IMR-90 (cell line): ENCODE measurements around the gene DIPK1A. TPM values are rescaled to one million over a fixed set of nuclear protein-coding genes. Genes with fewer than 3 reads are reported as not detected.

Experiments
- ATAC-seq: fragments of 200-7000 bp; cut with Tn5 transposase; 2 replicates; pipeline ENCODE4 v1.9.1; 2020; ENCODE audit warnings: low read depth, mild to moderate bottlenecking, moderate library complexity
- BruUV-seq: library from RNA; stranded (reverse); fragments of 400-500 nt; replicated peaks from 2 replicates; lab custom pipeline; 2021; lab: Mats Ljungman, UMichigan
- CTCF ChIA-PET: fragments of 300-600 bp; formaldehyde crosslinking; extraction: SDS; loops from one replicate; lab custom pipeline; 2021; ENCODE audit warnings: antibody characterized with exemption; lab: Yijun Ruan, JAX
- POLR2A ChIA-PET: fragments of 300-600 bp; sonication (Branson Sonifier 250); formaldehyde crosslinking; loops from one replicate; lab custom pipeline; 2022; ENCODE audit warnings: antibody characterized with exemption; ENCODE audit not compliant: unreplicated experiment; lab: Charles Lee
- DNase-seq: peaks from one replicate; pipeline ENCODE4 v3.0.0; 2013
- H2AFZ ChIP-seq: replicated peaks from 2 replicates; pipeline ENCODE3; 2013; ENCODE audit warnings: low read length, mild to moderate bottlenecking; ENCODE audit not compliant: poor library complexity
- H2AK5ac ChIP-seq: 2 replicates; pipeline ENCODE4 v1.6.1; 2013; ENCODE audit warnings: low read depth, low read length, inconsistent platforms
- H2AK9ac ChIP-seq: replicated peaks from 2 replicates; pipeline ENCODE3; 2013; ENCODE audit warnings: mild to moderate bottlenecking, low read depth, low read length, moderate library complexity; ENCODE audit not compliant: poor library complexity
- H2BK120ac ChIP-seq: 2 replicates; pipeline ENCODE4 v1.6.1; 2013; ENCODE audit warnings: low read depth, low read length, inconsistent platforms
- H2BK15ac ChIP-seq: 3 replicates; pipeline ENCODE4 v1.6.1; 2013; ENCODE audit warnings: low read depth, low read length, inconsistent platforms
- H2BK20ac ChIP-seq: 2 replicates; pipeline ENCODE4 v1.6.1; 2013; ENCODE audit warnings: low read depth, mild to moderate bottlenecking, inconsistent platforms, low read length, moderate library complexity
- H2BK5ac ChIP-seq: 2 replicates; pipeline ENCODE4 v1.6.1; 2013; ENCODE audit warnings: mild to moderate bottlenecking, low read depth, low read length, inconsistent platforms; ENCODE audit not compliant: poor library complexity, severe bottlenecking
- H3K14ac ChIP-seq: replicated peaks from 2 replicates; pipeline ENCODE4 v1.6.1; 2013; ENCODE audit warnings: low read depth, low read length, inconsistent platforms
- H3K18ac ChIP-seq: 2 replicates; pipeline ENCODE4 v1.6.1; 2013; ENCODE audit warnings: low read depth, low read length, control low read depth
- H3K23ac ChIP-seq: 2 replicates; pipeline ENCODE4 v1.6.1; 2013; ENCODE audit warnings: low read depth, low read length, inconsistent platforms
- H3K27ac ChIP-seq: 2 replicates; pipeline ENCODE4 v1.5.1; 2013; ENCODE audit warnings: mild to moderate bottlenecking, control low read depth, low read length; ENCODE audit not compliant: insufficient read depth
- H3K27me3 ChIP-seq: 2 replicates; pipeline ENCODE4 v1.6.1; 2013; ENCODE audit warnings: low read length; ENCODE audit not compliant: control insufficient read depth, insufficient read depth
- H3K36me3 ChIP-seq: 2 replicates; pipeline ENCODE4 v1.6.1; 2013; ENCODE audit warnings: low read length, mixed read lengths; ENCODE audit not compliant: control insufficient read depth, insufficient read depth
- H3K4ac ChIP-seq: 2 replicates; pipeline ENCODE4 v1.6.1; 2013; ENCODE audit warnings: low read depth, low read length, inconsistent platforms
- H3K4me1 ChIP-seq: 2 replicates; pipeline ENCODE4 v1.6.1; 2013; ENCODE audit warnings: low read length, mixed read lengths; ENCODE audit not compliant: control insufficient read depth, insufficient read depth
- H3K4me2 ChIP-seq: 2 replicates; pipeline ENCODE4 v1.6.1; 2013; ENCODE audit warnings: low read depth, mild to moderate bottlenecking, control low read depth, low read length, moderate library complexity
- H3K4me3 ChIP-seq: 2 replicates; pipeline ENCODE4 v1.5.1; 2013; ENCODE audit warnings: low read depth, mild to moderate bottlenecking, control low read depth, low read length, moderate library complexity; ENCODE audit not compliant: insufficient read depth
- H3K56ac ChIP-seq: 2 replicates; pipeline ENCODE4 v1.6.1; 2013; ENCODE audit warnings: low read length, inconsistent platforms; ENCODE audit not compliant: insufficient read depth; ENCODE audit errors: extremely low read depth
- H3K79me1 ChIP-seq, 2 experiments: 2 replicates each; pipeline ENCODE4 v1.6.1; 2013; ENCODE audit warnings: low read length in 2 of 2, inconsistent platforms in 1 of 2, low read depth in 1 of 2
- H3K9ac ChIP-seq: 2 replicates; pipeline ENCODE4 v1.6.1; 2013; ENCODE audit warnings: low read depth, low read length, control low read depth
- H3K9me1 ChIP-seq: 2 replicates; pipeline ENCODE4 v1.6.1; 2013; ENCODE audit warnings: low read length, inconsistent platforms; ENCODE audit not compliant: insufficient read depth
- H3K9me3 ChIP-seq: 2 replicates; pipeline ENCODE4 v1.6.1; 2013; ENCODE audit warnings: low read length; ENCODE audit not compliant: control insufficient read depth, insufficient read depth
- H4K20me1 ChIP-seq: 2 replicates; pipeline ENCODE4 v1.6.1; 2013; ENCODE audit warnings: low read length, inconsistent platforms; ENCODE audit not compliant: insufficient read depth
- H4K5ac ChIP-seq: 2 replicates; pipeline ENCODE4 v1.6.1; 2013; ENCODE audit warnings: mild to moderate bottlenecking, low read depth, low read length, control low read depth
- H4K8ac ChIP-seq, 2 experiments: 2 replicates each; pipeline ENCODE4 v1.6.1; 2013; ENCODE audit warnings: low read depth in 2 of 2, low read length in 2 of 2, control low read depth in 1 of 2, inconsistent platforms in 1 of 2
- H4K91ac ChIP-seq: 2 replicates; pipeline ENCODE4 v1.6.1; 2013; ENCODE audit warnings: low read depth, low read length, inconsistent platforms; ENCODE audit not compliant: insufficient read depth
- BHLHE40 ChIP-seq: fragments of 150-350 bp; IDR thresholded peaks from 2 replicates; pipeline ENCODE4 v1.6.1; 2016; ENCODE audit warnings: mild to moderate bottlenecking, low read depth, low read length
- FOS ChIP-seq: fragments of 150-350 bp; IDR thresholded peaks from 2 replicates; pipeline ENCODE4 v1.6.1; 2016; ENCODE audit warnings: low read depth, low read length
- MAZ ChIP-seq: IDR thresholded peaks from 2 replicates; pipeline ENCODE4 v1.6.1; 2012; ENCODE audit warnings: low read depth, mild to moderate bottlenecking, low read length, improper control_type of control experiment, moderate library complexity, borderline replicate concordance
- NFE2L2 ChIP-seq: fragments of 150-350 bp; IDR thresholded peaks from 2 replicates; pipeline ENCODE4 v1.6.1; 2016; ENCODE audit warnings: low read depth, mild to moderate bottlenecking, low read length
- WGBS, 2 experiments: methylation state at CpG; one replicate each; pipeline versions ENCODE4 v1.1.5 to v1.1.7; 2013; ENCODE audit warnings: missing lambda C conversion rate in 2 of 2; ENCODE audit not compliant: insufficient read length in 1 of 2; ENCODE audit errors: extremely low coverage in 2 of 2; 5-methylcytosine and 5-hydroxymethylcytosine counted together
- dilution Hi-C: fragments of 300-500 bp; cut with HindIII; formaldehyde crosslinking; loops from one replicate; pipeline ENCODE4 v1.14.3; 2018; ENCODE audit warnings: low sequenced_read_pairs; ENCODE audit not compliant: unreplicated experiment
- in situ Hi-C: fragments of 300-500 bp; cut with MboI; formaldehyde crosslinking; loops from 3 replicates; pipeline ENCODE4 v1.14.3; 2019; ENCODE audit warnings: low sequenced_read_pairs, inconsistent platforms, mixed read lengths
- intact Hi-C: fragments of 100-400 bp; cut with micrococcal nuclease; formaldehyde crosslinking; loops from 2 replicates; pipeline ENCODE4 v1.10.0; 2022
- polyA plus RNA-seq, 3 experiments: library from polyadenylated mRNA; depleted of rRNA; stranded (reverse); fragments of >200 nt; gene quantifications; 2 replicates each; pipeline ENCODE4 v1.2.3, GENCODE V29; 2012; ENCODE audit warnings: low replicate concordance in 1 of 3
- total RNA-seq: library from RNA; depleted of rRNA; stranded (reverse); fragments of >200 nt; gene quantifications from 2 replicates; pipeline ENCODE4 v1.2.3, GENCODE V29; 2012

The DIPK1A gene
- total and polyA plus RNA-seq, 2 of the 4 experiments (the other 2 are of a cell fraction) = 4.7 to 5.7 TPM

- Histone ChIP-seq H3K23ac (no peak overlapping the region), H3K4ac (no peak overlapping the region), H3K27ac (no peak overlapping the region), H3K9me3 (no peaks in the 10 kb centered on the region), H3K27me3 (no peaks in the 10 kb centered on the region; the same call in 1 of the 2 replicates), H2BK5ac (no peak overlapping the region), H3K4me2 (no peak overlapping the region), H2BK15ac (no peak overlapping the region), H3K79me1 (no peaks in the 10 kb centered on the region), H2AFZ (no peak overlapping the region), H4K20me1 (no peaks in the 10 kb centered on the region), H2BK20ac (no peak overlapping the region), H3K9ac (no peak overlapping the region), H3K4me1 (no peaks in the 10 kb centered on the region), H3K36me3 (no peaks in the 10 kb centered on the region), H2AK9ac (no peak overlapping the region), H2AK5ac (no peak overlapping the region), H4K91ac (no peak overlapping the region), H3K4me3 (no peak overlapping the region), H3K14ac (no peak overlapping the region), H4K5ac (no peak overlapping the region), H2BK120ac (no peak overlapping the region), H4K8ac (no peak overlapping the region), H3K56ac (no peak overlapping the region), H3K18ac (no peak overlapping the region), H3K9me1 (no peaks in the 10 kb centered on the region)
- TF ChIP-seq MAZ (no peak), BHLHE40 (no peak), FOS (0 out of 2 replicates have a peak, but pooled peaks have one; percentile 19), NFE2L2 (peak; percentile 72)
- in situ Hi-C loops (no loop called here), dilution Hi-C loops (no loop called here), intact Hi-C loops (no loop called here)
- no TSS peak for BruUV-seq
- DNase-seq (peak; percentile 63), ATAC-seq (peak; percentile 43; the same call in 1 of the 2 replicates)
- no CpG with 5 or more reads among the region's 6 CpGs for WGBS, 2 experiments
- ChIA-PET POLR2A (interaction anchor here (0.5 to 0.6 kb wide), 2 partner anchors 15 to 599 kb away, joined by 3 read pairs; no protein-coding TSS in a partner anchor), CTCF (interaction anchor here (1.4 kb wide), 1 partner anchor 30 kb away, joined by 6 read pairs; no protein-coding TSS in a partner anchor)
Measured at GRCh38 chr1:92989936-92990583, 28.8 kb upstream of the DIPK1A start.
